GM19035 (cell line): ENCODE data around the gene MAP3K15.
A peak's percentile ranks its signal among the peaks of the same experiment; 100 is the strongest.
"Not testable (repeated sequence)": the region's sequence is repeated elsewhere in the genome, so short reads cannot be mapped to it uniquely, and the experiment has no call there.

Experiments
- ATAC-seq: cut with Tn5 transposase; IDR thresholded peaks from one replicate; pipeline ENCODE4 v1.9.1; 2021; ENCODE audit not compliant: unreplicated experiment

The MAP3K15 gene

DNA sequence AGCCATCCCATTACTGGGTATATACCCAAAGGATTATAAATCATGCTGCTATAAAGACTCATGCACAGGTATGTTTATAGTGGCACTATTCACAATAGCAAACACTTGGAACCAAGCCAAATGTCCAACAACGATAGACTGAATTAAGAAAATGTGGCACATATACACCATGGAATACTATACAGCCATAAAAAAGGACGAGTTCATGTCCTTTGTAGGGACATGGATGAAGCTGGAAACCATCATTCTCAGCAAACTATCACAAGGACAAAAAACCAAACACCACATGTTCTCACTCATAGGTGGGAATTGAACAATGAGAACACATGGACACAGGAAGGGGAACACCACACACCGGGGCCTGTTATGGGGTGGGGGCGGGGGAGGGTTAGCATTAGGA is 92.6 kb downstream of the MAP3K15 start:
- not testable (repeated sequence) for ATAC-seq

- no peak for ATAC-seq
These were observed 105.0 kb downstream of the MAP3K15 start for GRCh38 chrX:19410259-19410658.

DNA sequence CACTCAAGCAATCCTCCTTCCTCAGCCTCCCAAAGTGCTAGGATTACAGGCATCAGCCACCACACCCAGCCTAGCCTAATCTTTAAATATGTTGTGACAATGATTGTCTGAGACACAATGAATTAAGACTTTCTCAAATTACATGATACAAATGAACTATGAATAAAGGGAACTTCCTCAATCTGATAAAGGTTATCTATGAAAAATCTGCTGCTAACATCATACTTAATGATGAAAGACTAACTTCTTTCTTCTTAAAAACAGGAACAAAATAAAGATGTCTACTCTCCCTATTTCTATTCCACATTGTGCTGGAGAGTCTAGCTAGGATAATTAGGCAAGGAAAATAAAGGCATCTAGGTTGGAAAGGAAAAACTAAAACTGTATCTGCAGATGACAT is 111.6 kb downstream of the MAP3K15 start:
- no peak for ATAC-seq

DNA sequence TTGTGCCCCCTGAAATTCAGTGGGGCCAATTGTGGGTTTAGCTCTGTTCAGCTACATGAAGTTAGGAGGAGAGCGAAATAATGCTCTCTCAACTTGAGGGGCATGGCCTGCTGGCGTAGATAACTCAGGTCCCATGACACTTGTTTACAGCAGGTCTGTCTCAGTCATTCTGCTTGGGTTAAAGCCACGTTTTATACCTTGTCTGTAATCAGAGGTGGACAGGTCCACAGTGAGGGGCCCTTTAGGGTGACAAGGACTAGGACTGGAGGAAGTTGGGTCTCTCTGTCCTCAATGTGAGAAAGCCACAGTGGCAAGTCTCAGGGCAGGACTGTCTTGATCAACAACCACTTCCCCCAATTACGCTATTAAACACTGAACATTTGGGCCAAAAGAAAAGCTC is 122.6 kb downstream of the MAP3K15 start:
- no peak for ATAC-seq

GRCh38 chrX:19392078-19392477 is 123.2 kb downstream of the MAP3K15 start:
- no peak for ATAC-seq

- ATAC-seq = no peak
These were observed 126.0 kb downstream of the MAP3K15 start for GRCh38 chrX:19389227-19389845.

GRCh38 chrX:19388741-19389140 is 126.6 kb downstream of the MAP3K15 start:
- no peak for ATAC-seq

DNA sequence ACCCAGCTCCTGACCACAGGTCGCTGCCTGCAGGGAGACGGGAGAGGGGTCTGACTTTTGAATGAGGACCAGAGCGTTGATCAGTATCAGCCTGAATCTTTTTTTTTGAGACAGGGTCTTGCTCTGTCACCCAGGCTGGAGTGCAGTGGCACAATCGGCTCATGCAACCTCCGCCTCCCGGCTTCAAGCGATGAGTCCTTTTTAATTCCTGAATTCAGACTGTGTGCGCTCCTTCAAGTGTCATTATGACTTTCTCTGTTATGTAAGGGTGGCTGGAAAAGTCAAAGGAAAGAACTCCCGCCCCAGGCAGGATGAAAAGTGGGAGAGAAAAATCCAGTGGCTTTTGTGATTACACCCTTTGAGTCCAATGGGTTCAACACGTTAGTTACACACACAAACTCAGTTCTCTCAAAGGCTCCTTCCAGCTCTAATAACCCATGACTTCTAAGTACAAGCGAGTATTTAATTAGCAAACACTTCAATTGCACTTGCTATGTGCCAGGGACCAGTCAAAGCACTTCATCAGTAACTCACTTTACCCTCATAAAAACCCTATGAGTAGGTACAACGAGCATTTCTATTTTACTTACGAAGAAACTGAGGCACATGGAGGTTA is 127.1 kb downstream of the MAP3K15 start:
- no peak for ATAC-seq

GRCh38 chrX:19386679-19387078 is 128.6 kb downstream of the MAP3K15 start:
- ATAC-seq = no peak

- ATAC-seq = peak; percentile 56
These were observed 132.7 kb downstream of the MAP3K15 start for GRCh38 chrX:19382555-19383145.

DNA sequence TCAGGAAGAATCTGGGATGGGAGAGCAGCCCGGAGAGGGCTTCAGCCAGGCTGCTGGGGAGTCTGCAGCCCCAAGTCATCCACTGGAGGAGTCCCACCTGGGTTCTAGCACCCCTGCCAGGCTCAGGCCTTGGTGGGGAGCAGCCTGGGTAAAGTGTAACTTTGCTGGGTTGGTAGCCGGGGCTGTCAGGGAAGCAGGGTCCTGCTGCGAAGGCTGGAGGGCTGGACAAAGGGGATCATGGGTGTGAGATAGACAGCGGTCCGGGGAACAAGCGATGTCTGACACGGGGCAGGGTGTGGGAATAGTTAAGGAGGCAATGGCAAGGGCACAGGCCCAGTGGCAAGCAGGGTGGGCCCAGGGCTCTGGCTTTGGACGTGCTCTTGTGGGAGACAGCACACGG is 134.0 kb downstream of the MAP3K15 start:
- ATAC-seq = no peak

DNA sequence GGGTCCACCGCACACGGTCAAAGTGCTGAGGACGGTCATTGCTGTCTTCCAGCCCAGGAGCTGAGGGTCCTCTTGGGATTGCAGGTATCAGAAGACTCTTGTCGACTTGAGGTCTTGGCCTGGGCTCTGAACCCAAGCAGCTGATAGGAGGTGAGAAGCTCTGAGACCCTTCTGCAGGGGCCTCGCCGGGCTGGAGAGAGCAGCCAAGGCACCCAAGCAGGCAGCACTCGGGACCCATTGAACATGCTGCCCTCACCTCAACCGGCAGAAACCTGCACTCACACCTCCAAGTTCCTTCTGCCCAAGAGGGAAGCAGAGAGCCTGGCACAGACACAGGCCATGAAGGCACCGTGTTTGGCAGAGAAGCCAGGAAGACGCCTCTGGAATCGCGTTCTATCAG is 137.5 kb downstream of the MAP3K15 start:
- no peak for ATAC-seq

GRCh38 chrX:19375546-19375945 is 139.8 kb downstream of the MAP3K15 start:
- ATAC-seq = no peak

GRCh38 chrX:19373351-19373891 is 141.9 kb downstream of the MAP3K15 start:
- ATAC-seq = no peak

- peak; percentile 33 for ATAC-seq
These were observed 142.6 kb downstream of the MAP3K15 start for GRCh38 chrX:19372547-19373331.

DNA sequence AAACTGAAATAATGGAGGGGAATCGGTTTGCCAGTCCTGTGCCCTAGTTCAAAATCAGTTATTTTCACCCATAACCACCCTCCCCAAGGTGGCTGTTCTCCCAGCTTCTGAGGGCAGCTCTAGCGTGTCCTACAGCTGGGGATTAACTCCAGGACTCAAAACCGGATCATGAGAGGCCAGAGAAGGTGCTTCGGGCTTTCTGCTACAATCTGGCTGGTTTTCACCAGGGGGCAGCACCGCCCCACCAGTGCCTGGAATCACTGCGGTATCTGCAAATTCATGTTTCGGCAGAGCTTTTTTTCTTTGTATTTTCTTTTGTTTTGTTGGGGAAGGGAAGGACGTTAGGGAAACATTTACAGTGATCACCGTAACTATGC is 143.2 kb downstream of the MAP3K15 start:
- peak; percentile 82 for ATAC-seq

DNA sequence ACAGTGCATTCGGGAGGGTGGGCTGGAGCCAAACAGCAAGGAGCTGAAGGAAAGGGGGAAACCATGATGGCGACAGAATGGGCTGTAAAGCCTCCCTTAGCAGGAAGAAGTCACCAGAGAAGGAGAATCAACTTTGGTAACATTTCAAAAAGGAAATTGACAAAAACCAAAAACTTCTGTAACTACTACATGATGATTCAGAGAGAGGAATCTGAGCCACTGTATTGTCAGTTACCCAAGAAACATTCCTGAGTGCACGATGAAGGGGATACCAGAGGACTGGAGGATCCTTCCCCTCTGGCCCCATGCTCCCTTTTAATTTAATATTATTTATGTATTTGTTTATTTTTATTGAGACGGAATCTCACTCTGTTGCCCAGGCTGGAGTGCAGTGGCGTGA is 145.2 kb downstream of the MAP3K15 start:
- no peak for ATAC-seq

DNA sequence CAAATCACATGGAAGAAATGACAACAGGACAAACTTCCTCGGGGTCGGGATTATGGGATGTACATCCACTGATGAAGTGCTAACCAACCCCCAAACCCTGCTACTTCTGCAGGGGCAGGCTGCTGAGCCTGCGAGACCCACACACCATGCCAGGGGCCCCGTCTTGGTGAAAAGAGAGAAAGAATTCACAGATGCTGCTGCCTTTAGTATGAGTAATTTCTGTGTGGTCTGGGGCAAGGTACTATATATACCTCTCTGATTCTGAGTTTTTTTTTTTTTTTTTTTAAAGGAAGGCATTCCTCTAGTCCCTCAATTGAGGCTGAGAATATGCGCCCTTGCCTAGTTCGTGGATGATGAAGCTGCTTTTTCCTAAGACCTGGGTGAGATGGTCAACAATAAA is 146.7 kb downstream of the MAP3K15 start:
- ATAC-seq = no peak

GRCh38 chrX:19361701-19362100 is 153.6 kb downstream of the MAP3K15 start:
- no peak for ATAC-seq

DNA sequence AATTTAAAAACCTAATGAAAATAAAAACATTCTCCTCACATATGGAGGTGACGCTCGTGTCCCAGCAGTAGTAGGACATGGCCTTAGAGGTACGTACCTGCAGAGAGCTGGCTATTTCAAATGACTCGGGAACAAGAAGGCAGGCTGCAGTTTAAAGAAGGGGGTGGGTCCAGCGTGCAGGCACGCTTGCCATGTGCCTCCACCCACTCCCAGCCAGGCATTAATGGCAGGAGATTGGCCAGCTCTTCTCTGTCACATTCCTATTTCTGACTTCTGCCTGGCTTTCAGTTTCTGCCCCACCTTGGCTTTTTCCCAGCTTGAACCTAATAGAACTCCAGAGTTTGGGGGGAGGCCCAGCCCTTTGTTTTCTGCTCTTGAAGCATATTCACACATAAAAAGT is 154.4 kb downstream of the MAP3K15 start:
- no peak for ATAC-seq

DNA sequence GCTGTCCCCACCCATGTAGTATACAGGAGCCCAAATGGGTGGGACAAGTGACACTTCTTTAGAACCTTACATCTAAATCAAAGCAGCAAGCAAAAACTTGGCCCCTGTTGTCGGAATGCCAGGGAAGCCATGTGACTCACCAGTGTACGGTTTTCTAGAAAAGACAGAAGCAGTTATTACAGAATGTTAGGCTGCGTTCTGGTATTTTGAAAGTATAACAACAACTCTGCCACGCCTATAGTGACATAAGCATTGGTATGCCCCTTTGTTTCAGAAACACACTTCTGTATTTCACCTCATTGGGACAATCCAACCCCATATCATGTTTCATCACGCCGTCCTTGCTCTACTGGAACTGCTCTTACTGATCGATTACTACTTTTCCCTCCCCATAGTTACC is 156.8 kb downstream of the MAP3K15 start:
- ATAC-seq = no peak

GRCh38 chrX:19354625-19355024 is 160.7 kb downstream of the MAP3K15 start:
- ATAC-seq = no peak
